Gastrocnemius medialis (tissue), 4 donors: ENCODE results near the gene ZNF473. TPM values are rescaled to one million over a fixed set of nuclear protein-coding genes. Genes with fewer than 3 reads are reported as not detected.

ENCODE experiments used
- ATAC-seq, 2 donors: fragments of 150-250 bp; one replicate each; pipeline ENCODE4 v1.9.1; 2016
- DNase-seq, 2 donors: peaks; one replicate each; pipeline ENCODE4 v3.0.0-alpha.2; 2019
- H3K27ac ChIP-seq, 4 donors: fragments of 200-600 bp; sonication (generic); 1 replicate in 1 of 4; 2 replicates in 3 of 4; pipeline ENCODE4 v1.5.1; 2016 to 2018; ENCODE audit warnings: mild to moderate bottlenecking in 2 of 4, moderate library complexity in 1 of 4
- H3K27me3 ChIP-seq, 3 donors: fragments of 200-600 bp; sonication (generic) in 2 of 3; 1 replicate in 1 of 3; 2 replicates in 2 of 3; pipeline versions ENCODE4 v1.5.1 to v1.6.0; 2016 to 2019; ENCODE audit warnings: mild to moderate bottlenecking in 1 of 3, moderate library complexity in 1 of 3
- H3K36me3 ChIP-seq, 2 donors: fragments of 200-600 bp; sonication (generic) in 1 of 2; one replicate each; pipeline ENCODE4 v1.5.1; 2017 to 2018
- H3K4me1 ChIP-seq, 2 donors: fragments of 200-600 bp; sonication (generic) in 1 of 2; one replicate each; pipeline ENCODE4 v1.5.1; 2016 to 2017; ENCODE audit warnings: mild to moderate bottlenecking in 2 of 2
- H3K4me3 ChIP-seq, 4 donors: fragments of 200-600 bp; sonication (generic) in 3 of 4; 1 replicate in 1 of 4; 2 replicates in 3 of 4; pipeline ENCODE4 v1.5.1; 2016 to 2019; ENCODE audit warnings: mild to moderate bottlenecking in 2 of 4
- H3K9me3 ChIP-seq, 3 donors: fragments of 200-600 bp; sonication (generic) in 2 of 3; 1 replicate in 1 of 3; 2 replicates in 2 of 3; pipeline ENCODE4 v1.5.1; 2016 to 2019
- CTCF ChIP-seq, 5 experiments: fragments of 450-650 bp in 3 of 5; fragments of 200-600 bp in 2 of 5; sonication (generic) in 2 of 5; IDR thresholded peaks in 4 of 5; conservative IDR thresholded peaks in 1 of 5; 1 replicate in 4 of 5; 2 replicates in 1 of 5; pipeline ENCODE4 v1.5.1; 2016 to 2019; ENCODE audit warnings: antibody characterized with exemption in 5 of 5, mild to moderate bottlenecking in 3 of 5, moderate library complexity in 3 of 5
- POLR2A ChIP-seq, 2 donors: fragments of 450-650 bp; IDR thresholded peaks; one replicate each; pipeline ENCODE4 v1.6.1; 2017; ENCODE audit warnings: antibody characterized with exemption in 2 of 2, mild to moderate bottlenecking in 2 of 2, moderate library complexity in 2 of 2
- in situ Hi-C, 4 donors: fragments of 200-750 bp; cut with MboI; loops; one replicate each; pipeline versions ENCODE4 v1.15.0 to v1.8.0; 2017; ENCODE audit warnings: low sequenced_read_pairs in 4 of 4
- intact Hi-C: fragments of 100-400 bp; cut with DNase I; formaldehyde crosslinking; loops from one replicate; pipeline ENCODE4 v1.15.1; 2023; ENCODE audit warnings: low total_unique reads
- total RNA-seq, 4 donors: library from RNA; depleted of rRNA; stranded (reverse); fragments of >200 nt; gene quantifications; one replicate each; pipeline versions ENCODE4 v1.1.0 to v1.2.3, GENCODE V29; 2016

Gene ZNF473
- total RNA-seq, 4 donors from 2014 or later, result 4.6 to 12.2 (median 10.1) TPM

- H3K4me3 ChIP-seq, result no peak overlapping the region
- peak overlapping the region in 1 of 4 donors; percentile 89 for H3K27ac ChIP-seq
- peaks cover 0 to 63% of the 10 kb centered on the region in 2 donors for H3K36me3 ChIP-seq
- no peaks in the 10 kb centered on the region for H3K27me3 ChIP-seq
- intact Hi-C loops (loop anchor here (5.0 kb wide), 1 partner anchor 69 kb away; no protein-coding TSS in a partner anchor), in situ Hi-C loops (no loop called here)
- no peak for DNase-seq
- ATAC-seq, result no peak
- no peaks in the 10 kb centered on the region for H3K9me3 ChIP-seq
- peaks cover 12 to 19% of the 10 kb centered on the region in 2 donors for H3K4me1 ChIP-seq
- TF ChIP-seq CTCF (IDR thresholded peaks at IDR 0.05 in 4 of 5, conservative IDR thresholded peaks at IDR 0.05 in 1 of 5) (no peak), POLR2A (IDR thresholded peaks at IDR 0.05) (no peak)
Measured at GRCh38 chr19:50001775-50002174, 24.0 kb upstream of the ZNF473 start.

- Histone ChIP-seq H3K27me3 (no peaks in the 10 kb centered on the region), H3K9me3 (no peaks in the 10 kb centered on the region), H3K36me3 (peaks cover 0 to 68% of the 10 kb centered on the region in 2 donors), H3K27ac (peak overlapping the region in 2 of 4 donors; percentile 89 to 93), H3K4me3 (no peak overlapping the region), H3K4me1 (peaks cover 12 to 19% of the 10 kb centered on the region in 2 donors)
- intact Hi-C loops, result loop anchor here (5.0 kb wide), 1 partner anchor 70 kb away; no protein-coding TSS in a partner anchor
- DNase-seq (no peak), ATAC-seq (no peak)
- TF ChIP-seq POLR2A (IDR thresholded peaks at IDR 0.05) (no peak), CTCF (IDR thresholded peaks at IDR 0.05 in 4 of 5, conservative IDR thresholded peaks at IDR 0.05 in 1 of 5) (no peak)
- in situ Hi-C loops, result no loop called here
Measured at GRCh38 chr19:50002386-50002960, 23.3 kb upstream of the ZNF473 start.

GRCh38 chr19:50003254-50003788, 22.5 kb upstream of the ZNF473 start:
- no peak for DNase-seq
- Histone ChIP-seq H3K9me3 (no peaks in the 10 kb centered on the region), H3K27ac (peak overlapping the region; percentile 84 to 93 (median 87)), H3K36me3 (peaks cover 0 to 69% of the 10 kb centered on the region in 2 donors), H3K4me3 (no peak overlapping the region), H3K4me1 (peaks cover 12 to 19% of the 10 kb centered on the region in 2 donors), H3K27me3 (no peaks in the 10 kb centered on the region)
- ATAC-seq, result no peak
- TF ChIP-seq CTCF (IDR thresholded peaks at IDR 0.05 in 4 of 5, conservative IDR thresholded peaks at IDR 0.05 in 1 of 5) (no peak), POLR2A (IDR thresholded peaks at IDR 0.05) (no peak)
- in situ Hi-C loops (no loop called here), intact Hi-C loops (loop anchor here (5.0 kb wide), 1 partner anchor 71 kb away; no protein-coding TSS in a partner anchor)

- H3K36me3 ChIP-seq, result peaks cover 0 to 74% of the 10 kb centered on the region in 2 donors
Measured at GRCh38 chr19:50003810-50004419, 21.9 kb upstream of the ZNF473 start.

More at GRCh38 chr19:50003810-50004419, 21.9 kb upstream of the ZNF473 start:
- H3K4me1 ChIP-seq, result peaks cover 12 to 19% of the 10 kb centered on the region in 2 donors
- H3K4me3 ChIP-seq, result peak overlapping the region in 2 of 4 donors; percentile 7 to 25
- DNase-seq (peak; percentile 63 to 85), ATAC-seq (peak; percentile 99 to 100)
- H3K27me3 ChIP-seq, result no peaks in the 10 kb centered on the region
- intact Hi-C loops, result loop anchor here (2.0 to 5.0 kb wide), 2 partner anchors 21 to 72 kb away; partner anchors contain the start of gene VRK3
- peak overlapping the region; percentile 84 to 93 (median 87) for H3K27ac ChIP-seq
- in situ Hi-C loops, result no loop called here
- H3K9me3 ChIP-seq, result no peaks in the 10 kb centered on the region
- TF ChIP-seq CTCF (IDR thresholded peaks at IDR 0.05 in 4 of 5, conservative IDR thresholded peaks at IDR 0.05 in 1 of 5) (no peak), POLR2A (IDR thresholded peaks at IDR 0.05) (peak in 1 of 2 donors; percentile 43)
